GM12801 (cell line): Measurements from ENCODE around the gene ZGLP1.

Experiments used
- CTCF ChIP-seq: IDR thresholded peaks from one replicate; pipeline ENCODE4 v1.5.1; 2011; ENCODE audit warnings: control low read depth; ENCODE audit not compliant: insufficient read length; ENCODE audit errors: extremely low read depth

ZGLP1 gene

GRCh38 chr19:10277795-10278589 is 31.6 kb downstream of the ZGLP1 start:
- TF ChIP-seq CTCF = no peak

GRCh38 chr19:10274589-10274988 is 35.0 kb downstream of the ZGLP1 start:
- TF ChIP-seq CTCF = no peak

GRCh38 chr19:10271543-10272086 is 38.0 kb downstream of the ZGLP1 start:
- TF ChIP-seq CTCF = no peak

DNA sequence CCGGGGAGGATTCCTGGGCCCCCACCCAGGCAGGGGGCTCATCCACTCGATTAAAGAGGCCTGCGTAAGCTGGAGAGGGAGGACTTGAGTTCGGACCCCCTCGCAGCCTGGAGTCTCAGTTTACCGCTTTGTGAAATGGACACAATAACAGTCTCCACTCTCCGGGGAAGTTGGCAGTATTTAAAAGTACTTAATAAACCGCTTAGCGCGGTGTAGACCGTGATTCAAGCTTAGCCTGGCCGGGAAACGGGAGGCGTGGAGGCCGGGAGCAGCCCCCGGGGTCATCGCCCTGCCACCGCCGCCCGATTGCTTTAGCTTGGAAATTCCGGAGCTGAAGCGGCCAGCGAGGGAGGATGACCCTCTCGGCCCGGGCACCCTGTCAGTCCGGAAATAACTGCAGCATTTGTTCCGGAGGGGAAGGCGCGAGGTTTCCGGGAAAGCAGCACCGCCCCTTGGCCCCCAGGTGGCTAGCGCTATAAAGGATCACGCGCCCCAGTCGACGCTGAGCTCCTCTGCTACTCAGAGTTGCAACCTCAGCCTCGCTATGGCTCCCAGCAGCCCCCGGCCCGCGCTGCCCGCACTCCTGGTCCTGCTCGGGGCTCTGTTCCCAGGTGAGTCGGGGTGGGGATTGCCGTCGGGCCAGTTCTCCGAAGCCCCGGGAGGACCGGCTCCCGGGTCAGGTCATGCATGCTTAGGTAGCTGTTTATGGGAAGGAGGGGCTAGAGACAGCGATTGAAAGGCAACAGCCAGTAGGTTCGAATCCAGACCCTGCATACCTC is 38.8 kb downstream of the ZGLP1 start, which contains the start of gene ICAM1:
Gene ICAM1, plus strand, starts transcription at position 505 of the 779 bp plus-strand sequence. Its CDS starts 40 bp downstream, at position 545.
- TF ChIP-seq CTCF = no peak

- TF ChIP-seq CTCF = no peak
Measured at GRCh38 chr19:10270180-10270615, 39.4 kb downstream of the ZGLP1 start.

DNA sequence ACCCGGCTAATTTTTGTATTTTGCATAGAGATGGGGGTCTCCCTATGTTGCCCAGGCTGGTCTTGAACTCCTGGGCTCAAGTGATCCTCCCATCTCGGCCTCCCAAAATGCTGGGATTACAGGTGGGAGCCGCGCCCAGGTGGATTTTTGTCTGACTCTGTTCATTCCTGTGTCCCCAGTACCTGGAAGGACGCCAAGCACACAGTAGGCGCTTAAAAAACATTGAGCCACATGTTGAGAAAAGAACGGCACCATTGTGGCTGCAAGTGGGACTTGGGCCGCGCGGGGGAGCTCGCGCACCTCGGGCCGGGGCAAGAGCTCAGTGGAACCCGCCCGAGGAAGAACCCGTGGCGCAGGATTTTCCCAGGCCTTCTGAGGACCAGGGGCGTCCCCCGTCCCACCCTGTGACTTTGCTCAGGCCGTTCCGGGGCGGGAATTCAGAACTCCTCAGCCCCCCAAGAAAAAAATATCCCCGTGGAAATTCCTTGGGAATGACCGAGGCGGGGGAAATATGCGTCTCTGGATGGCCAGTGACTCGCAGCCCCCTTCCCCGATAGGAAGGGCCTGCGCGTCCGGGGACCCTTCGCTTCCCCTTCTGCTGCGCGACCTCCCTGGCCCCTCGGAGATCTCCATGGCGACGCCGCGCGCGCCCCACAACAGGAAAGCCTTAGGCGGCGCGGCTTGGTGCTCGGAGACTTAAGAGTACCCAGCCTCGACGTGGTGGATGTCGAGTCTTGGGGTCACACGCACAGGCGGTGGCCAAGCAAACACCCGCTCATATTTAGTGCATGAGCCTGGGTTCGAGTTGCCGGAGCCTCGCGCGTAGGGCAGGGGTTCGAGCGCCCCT is 40.1 kb downstream of the ZGLP1 start:
- TF ChIP-seq CTCF = no peak
